Uterus (tissue), 2 donors: Measurements from ENCODE around the gene MRPS31.

Experiments
- CTCF ChIP-seq, 4 experiments: fragments of 200-600 bp in 2 of 4; fragments of 450-650 bp in 2 of 4; sonication (generic) in 2 of 4; IDR thresholded peaks; one replicate each; pipeline ENCODE4 v1.5.1; 2016 to 2019; ENCODE audit warnings: antibody characterized with exemption in 4 of 4, mild to moderate bottlenecking in 2 of 4, moderate library complexity in 1 of 4
- POLR2A ChIP-seq, 2 donors: fragments of 450-650 bp; IDR thresholded peaks; one replicate each; pipeline ENCODE4 v1.6.1; 2016; ENCODE audit warnings: antibody characterized with exemption in 2 of 2, mild to moderate bottlenecking in 1 of 2, moderate library complexity in 1 of 2

- TF ChIP-seq CTCF (IDR thresholded peaks at IDR 0.05) (no peak), POLR2A (IDR thresholded peaks at IDR 0.05) (no peak)
Measured at GRCh38 chr13:40781717-40782116, 10.7 kb upstream of the MRPS31 start.
